ENCODE measurements around the gene KRT26. TPM values are rescaled to one million over a fixed set of nuclear protein-coding genes. Genes with fewer than 3 reads are reported as not detected.
"Not testable (repeated sequence)": the region's sequence is repeated elsewhere in the genome, so short reads cannot be mapped to it uniquely, and the experiment has no call there.

Gene KRT26
- polyA plus RNA-seq, 3 donors: not detected

DNA sequence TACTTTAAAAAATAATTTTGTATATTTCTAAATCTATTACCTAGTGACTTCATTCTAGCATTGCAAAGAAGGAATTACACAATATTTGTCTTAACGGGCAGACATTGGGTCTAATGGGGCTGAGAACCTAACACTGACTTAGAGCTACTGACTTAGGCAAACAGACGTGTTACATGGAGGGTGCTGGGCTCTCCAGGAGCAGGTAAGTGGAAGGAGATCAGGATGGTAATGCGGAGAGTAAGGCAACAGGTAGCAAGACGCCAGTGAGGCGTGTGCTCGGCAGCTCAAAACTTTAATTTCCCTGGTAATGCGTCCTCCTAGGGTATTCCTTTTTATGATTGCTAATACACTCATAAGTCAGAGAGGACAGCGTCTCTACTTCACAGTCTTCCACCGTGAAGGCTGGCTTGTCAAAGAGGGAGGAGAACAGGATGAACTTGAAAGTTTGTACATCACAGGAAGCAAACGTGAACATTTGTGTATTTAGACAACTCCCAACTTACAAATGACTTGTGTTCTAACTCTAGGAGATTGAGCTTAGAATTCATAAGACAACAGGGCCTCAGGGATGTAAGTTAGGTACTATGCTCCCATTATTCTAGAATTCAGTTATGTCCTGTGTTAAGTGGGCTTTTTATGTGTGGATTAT is 23.1 kb upstream of the KRT26 start:
- no peak for DNase-seq (ENCODE audit: low read depth in 3 of 3, low spot score in 2 of 3)

DNA sequence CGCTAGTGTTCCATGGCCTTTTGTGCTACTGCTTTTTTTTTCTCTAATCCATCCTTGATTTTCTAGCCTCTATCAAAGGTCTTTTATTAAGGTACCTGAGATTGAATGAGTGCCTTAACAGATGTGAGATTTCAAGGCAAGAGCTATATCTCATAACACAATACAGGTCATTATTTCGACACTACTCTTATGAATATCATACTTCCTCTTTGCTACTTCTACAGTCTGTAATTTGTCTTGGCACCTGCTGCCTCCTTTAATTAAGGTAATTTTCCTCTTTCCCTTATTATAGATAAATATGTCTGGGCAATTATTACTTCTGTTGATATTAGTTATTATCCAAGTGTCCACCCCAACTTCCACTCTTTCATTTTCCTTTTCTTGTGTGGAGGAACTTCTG is 22.5 kb upstream of the KRT26 start:
- no peak for DNase-seq (ENCODE audit: low read depth in 3 of 3, low spot score in 2 of 3)

DNA sequence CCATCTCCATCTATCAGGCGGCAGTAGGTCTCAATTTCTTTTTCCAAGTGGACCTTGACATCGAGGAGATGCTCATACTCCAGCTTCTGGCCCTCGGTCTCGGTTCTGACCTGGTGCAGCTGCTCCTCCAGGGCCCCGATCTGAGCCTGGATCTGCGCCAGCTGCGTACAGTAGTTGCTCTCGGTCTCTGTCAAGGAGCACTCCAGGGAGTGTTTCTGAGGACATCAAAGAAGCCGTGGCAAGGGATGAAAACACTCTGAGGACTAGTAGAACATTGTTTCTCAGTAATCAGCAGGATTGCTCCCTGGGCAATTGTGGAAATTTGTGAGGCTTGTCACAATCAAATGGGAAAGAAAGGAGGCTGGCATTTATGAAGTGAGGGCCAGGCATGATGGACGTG is 21.8 kb upstream of the KRT26 start:
- no peak for DNase-seq (ENCODE audit: low read depth in 3 of 3, low spot score in 2 of 3)

DNA sequence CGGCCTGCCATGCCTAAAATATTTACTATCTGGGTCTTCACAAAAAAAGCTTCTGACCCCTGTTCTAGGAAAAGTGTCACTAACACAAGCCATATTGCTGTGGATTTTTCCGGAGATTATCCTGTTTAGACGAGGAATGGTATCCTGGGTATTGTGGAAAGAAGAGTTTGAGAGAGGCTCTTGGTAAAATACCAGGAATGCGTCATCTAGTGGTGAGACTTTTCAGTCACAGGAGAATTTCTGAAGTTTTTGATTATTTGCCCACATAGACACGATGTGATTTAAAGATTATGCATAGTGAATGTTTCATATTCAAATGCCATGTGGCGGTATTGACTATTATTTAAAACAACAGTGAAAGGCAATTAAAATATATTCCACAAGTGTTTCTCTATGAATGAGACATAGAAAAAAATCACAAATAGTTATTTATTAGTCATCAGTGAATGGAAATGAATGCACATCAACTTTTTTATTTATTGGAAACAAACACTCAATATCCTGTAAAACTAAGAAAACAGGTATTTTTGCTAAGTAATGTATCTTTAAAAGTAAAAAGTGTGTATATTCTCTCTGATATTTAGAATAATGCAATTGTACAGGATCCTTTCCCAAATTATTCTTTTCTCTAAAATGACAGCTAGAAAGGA is 19.9 kb upstream of the KRT26 start:
- DNase-seq (ENCODE audit: low read depth in 3 of 3, low spot score in 2 of 3): no peak

DNA sequence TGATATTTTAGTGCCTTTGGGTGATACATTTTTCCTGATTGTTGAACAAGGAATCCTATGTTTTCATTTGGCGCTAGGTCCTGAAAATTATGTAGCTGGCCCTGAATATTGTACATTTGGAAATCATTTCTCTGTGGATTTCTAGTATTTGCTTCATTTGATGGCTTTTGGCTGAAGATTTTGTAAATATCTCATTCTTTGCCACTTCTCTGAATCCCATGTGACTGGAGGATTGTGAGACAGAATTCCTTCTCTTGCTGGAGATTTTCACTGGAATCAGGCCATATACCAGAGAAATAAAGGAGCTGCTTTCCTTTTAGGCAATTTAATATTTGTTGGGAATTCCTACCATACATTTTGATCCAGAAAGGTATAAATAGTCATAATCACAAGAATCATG is 19.1 kb upstream of the KRT26 start:
- no peak for DNase-seq (ENCODE audit: low read depth in 3 of 3, low spot score in 2 of 3)

DNA sequence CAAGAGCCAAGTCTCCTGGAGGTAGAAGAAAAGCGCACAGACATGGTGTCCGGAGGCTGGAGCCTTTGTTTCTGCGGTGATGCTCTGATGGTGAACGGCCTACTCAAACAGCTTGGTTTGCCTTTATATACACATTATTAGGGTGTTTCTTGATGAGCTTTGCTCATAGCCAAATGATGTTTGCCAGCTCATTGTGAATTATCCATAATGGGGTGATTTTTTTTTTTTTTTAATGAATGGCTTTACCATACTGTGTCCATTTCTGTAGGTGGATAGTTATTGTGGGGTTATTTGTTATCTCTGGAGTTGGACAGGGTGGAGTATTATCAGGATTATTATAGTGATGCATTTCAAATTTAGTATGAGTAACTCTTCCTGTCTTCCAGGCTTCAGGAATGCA is 10.4 kb upstream of the KRT26 start, which contains the start of gene KRT27:
Gene KRT27 (minus strand): TSS at position 101 of the 400 bp plus-strand sequence. CDS start 57 bp downstream, at position 44.
- no peak for DNase-seq (ENCODE audit: low read depth in 3 of 3, low spot score in 2 of 3)

DNA sequence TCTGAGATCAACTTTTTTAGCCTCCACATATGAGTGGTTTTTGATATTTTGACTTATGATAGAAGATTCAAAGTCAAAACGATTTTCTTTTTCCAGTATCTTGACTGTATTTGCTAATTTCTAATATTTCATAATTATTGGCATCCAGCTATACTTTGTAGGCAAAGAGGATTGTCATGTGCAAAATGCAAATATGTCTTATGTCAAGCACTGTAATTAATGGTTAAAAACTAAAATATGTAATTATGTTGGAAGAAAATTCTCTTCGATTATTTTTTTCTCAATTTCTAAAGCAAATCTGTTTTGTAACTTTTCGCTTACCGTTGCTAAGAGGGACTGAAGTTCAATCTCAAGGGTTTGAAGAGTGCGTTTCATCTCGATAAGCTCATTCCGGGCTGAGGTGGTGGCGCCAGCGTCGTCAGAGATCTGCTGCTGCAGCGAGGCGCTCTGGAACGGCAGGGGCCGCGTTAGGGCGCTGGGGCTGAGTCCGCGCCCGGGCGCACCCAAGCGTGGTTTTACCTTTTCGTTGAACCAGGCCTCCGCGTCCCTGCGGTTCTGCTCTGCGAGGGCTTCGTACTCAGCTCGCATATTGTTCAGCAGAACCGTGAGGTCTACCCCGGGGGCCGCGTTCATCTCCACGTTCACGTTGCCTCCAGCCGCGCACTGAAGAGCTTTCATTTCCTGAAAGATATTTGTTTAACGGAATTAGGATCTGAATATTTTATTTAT is 7.3 kb upstream of the KRT26 start:
- DNase-seq (ENCODE audit: low read depth in 3 of 3, low spot score in 2 of 3): no peak

DNA sequence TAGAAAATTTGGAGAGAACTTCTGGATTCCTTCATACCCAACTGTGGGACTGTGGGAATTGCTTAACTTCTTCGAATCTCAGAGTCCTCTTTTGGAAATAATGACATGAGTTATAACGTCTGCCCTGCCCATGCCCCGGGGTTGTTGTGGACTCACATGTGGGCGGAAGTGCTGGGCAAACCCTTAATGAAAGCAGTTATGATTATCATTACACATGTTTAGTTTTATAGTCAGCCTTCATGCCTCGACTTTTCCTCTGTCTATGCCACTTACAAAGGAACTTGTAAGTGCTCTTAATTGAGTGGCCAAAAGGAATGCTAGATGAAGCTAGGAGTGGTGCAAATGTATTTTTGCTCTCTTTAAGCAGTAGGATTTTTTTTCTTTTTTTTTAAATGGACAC is 6.5 kb upstream of the KRT26 start:
- DNase-seq (ENCODE audit: low read depth in 3 of 3, low spot score in 2 of 3): no peak

DNA sequence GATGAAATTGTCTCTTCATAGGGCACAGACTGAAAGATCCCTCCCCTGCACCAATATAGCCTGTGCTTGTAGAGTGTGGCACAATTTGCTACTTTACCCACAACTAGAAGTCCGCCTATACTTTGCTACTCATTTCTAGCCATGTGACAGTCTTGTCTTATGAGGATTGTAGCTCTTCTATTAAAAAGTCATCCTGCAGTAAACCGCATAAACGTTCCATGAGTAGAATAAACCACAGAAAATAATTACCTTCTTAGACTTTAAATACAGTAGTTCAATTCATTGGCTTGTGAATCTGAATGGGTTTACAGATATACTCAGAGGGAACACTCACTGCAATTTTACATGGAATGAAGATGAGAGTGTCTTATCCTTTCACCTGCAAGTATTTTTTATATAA is 6.0 kb upstream of the KRT26 start:
- DNase-seq (ENCODE audit: low read depth in 3 of 3, low spot score in 2 of 3): no peak

DNA sequence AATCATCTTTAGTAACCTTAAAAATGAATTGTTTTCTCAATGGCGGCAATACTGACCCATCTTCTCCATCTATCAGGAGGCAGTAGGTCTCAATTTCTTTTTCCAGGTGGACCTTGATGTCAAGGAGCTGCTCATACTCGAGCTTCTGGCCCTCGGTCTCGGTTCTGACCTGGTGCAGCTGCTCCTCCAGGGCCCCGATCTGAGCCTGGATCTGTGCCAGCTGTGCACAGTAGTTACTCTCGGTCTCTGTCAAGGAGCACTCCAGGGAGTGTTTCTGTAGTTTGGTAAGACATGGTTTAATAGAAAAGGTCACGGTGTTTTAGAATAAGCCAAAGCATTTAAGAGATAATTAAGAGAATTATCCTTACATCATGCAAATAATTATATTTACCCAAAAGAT is 5.5 kb upstream of the KRT26 start:
- DNase-seq (ENCODE audit: low read depth in 3 of 3, low spot score in 2 of 3): no peak

DNA sequence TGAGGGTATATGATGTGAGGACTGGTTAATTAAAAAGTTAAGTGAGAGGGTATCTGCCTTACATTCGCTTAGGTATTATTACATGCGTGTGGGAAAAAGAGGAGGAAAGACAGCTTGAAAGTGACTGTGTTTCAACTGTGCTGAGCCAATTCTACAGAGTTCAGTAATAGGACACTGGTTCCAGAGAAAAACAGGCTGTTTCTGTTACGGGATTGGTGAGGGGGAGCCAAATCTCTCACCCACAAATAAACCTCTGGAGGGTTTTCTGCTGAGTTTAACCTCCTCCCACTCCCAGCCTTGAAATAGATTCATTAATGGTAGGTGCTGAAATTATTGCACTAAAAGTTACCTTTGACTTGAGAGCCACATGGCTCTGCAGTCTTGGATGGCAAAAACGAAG is 3.9 kb upstream of the KRT26 start:
- no peak for DNase-seq (ENCODE audit: low read depth in 3 of 3, low spot score in 2 of 3)

DNA sequence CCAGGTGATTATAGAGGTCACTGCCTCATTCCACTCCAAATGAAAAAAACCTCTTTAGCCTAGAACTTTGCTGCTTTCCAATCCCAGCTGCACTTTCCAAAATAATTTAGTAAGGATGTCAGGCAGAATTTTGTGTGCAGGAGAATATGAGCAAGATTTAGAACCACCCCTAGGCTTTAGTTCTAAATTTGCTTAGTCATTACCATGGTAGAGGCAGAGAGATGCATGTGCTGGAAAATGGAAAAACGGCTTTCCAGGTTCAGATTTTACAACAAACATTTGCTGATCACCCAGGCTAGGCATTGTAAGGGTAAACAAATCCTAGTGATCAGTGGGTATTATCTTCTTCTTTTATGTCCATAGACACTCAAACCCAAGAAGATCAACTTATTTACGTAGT is 6.3 kb downstream of the KRT26 start:
- no peak for DNase-seq (ENCODE audit: low read depth in 3 of 3, low spot score in 2 of 3)

DNA sequence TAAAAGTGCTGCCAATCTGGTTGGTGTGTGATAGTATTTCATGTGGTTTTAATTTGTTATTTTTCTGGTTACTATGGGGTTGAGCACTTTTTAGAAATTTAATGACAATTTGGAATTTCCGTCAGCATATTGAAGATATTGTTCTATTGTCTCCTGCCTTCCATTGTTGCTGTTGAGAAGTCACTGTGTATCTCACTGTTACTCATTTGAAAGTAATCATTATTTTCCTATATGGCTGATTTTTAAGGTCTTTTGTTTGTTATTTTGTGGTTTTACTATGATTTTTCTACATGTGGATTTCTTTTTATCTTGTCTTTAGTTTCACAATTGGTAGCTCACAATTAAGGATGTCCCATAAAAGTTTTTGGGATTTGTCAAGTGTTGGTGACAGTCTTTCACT is 8.2 kb downstream of the KRT26 start:
- no peak for DNase-seq (ENCODE audit: low read depth in 3 of 3, low spot score in 2 of 3)

DNA sequence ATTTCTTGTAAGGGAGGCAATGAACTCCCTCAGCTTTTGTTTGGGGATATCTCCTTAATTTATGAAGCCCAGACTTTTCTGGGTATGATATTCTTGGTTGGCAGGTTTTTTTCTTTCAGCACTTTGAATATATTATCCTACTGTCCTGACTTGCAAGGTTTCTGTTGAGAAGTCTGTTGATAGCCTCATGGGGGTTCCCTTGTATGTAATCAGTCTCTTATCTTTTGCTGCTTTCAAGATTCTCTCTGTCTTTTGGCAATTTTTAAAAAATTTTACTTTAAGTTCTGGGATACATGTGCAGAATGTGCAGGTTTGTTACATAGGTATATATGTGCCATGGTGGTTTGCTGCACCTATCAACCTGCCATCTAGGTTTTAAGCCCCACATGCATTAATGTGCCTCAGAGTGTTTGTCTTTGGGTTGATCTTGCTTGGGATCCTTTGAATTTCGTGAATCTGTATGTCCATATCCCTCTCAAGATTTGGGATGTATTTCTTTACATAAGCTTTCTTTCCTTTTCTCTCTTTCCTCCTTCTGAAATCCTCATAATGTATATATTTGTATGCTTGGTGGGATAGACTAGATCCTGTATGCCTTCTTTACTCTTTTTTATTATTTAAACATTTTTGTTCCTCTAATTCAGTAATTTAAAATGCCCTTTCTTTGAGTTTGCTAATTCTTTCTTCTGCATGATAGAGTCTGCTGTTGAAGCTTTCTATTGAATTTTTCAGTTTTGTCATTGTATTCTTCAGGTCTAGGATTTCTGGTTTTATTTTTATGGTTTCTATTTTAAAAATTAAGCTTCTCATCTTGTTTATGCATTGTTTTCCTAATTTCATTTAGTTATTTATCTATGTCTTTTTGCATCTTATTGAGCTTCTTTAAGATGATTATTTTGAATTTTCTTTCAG is 11.6 kb downstream of the KRT26 start:
- DNase-seq (ENCODE audit: low read depth in 3 of 3, low spot score in 2 of 3): no peak

DNA sequence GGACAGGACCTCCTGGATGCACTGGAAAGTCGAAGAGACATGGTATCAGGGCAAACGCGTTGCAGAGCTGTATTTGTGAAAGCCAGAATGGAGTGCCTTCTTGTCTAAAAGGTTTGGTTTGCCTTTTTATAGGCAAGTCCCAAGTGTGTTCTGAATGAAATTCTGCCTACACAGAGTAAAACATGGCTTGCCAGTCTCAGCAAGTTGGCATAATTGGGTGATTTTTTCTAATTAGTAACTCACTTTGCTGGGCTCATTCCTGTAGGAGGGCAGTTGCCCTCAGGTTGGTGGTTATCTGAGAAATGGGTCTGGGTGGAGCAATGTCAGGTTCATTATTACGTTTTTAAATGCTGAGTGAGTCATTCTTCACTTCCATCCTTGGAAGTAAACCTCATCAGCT is 16.8 kb downstream of the KRT26 start, which contains the start of gene KRT25:
Gene KRT25 (minus strand): TSS at position 101 of the 400 bp plus-strand sequence. CDS start 60 bp downstream, at position 41.
- no peak for DNase-seq (ENCODE audit: low read depth in 3 of 3, low spot score in 2 of 3)

DNA sequence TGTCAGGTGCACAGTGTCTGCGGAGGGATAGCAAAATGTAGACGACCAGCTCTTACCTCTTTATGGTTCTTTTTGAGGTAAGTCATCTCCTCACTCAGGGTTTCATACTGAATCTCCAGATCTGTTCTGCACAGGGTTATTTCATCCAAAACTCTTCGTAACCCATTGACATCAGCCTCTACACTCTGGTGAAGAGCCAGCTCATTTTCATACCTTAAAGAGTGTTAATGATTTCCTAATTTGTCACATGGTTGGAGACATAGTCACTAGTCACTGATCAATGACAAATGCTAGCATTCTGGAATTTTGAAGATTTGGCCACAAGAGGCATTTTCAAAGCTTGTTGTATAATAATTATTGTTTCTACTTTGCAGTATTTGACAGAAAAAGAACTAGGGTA is 18.2 kb downstream of the KRT26 start:
- DNase-seq (ENCODE audit: low read depth in 3 of 3, low spot score in 2 of 3): no peak

DNA sequence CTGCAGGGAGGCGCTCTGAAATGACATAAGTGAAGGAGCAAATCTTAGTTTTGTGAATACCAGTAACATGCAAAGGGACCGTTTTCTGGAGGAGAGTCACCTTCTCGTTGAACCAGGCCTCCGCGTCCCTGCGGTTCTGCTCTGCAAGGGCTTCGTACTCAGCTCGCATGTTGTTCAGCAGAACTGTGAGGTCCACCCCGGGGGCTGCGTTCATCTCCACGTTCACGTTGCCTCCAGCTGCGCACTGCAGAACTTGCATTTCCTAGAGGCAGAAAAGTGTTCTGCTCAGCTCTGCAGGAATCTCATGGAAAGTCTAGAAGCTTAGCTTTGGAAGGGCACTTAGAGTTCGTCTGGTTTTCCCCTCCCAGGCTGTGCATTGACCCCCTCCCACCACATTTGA is 20.9 kb downstream of the KRT26 start:
- no peak for DNase-seq (ENCODE audit: low read depth in 3 of 3, low spot score in 2 of 3)

DNA sequence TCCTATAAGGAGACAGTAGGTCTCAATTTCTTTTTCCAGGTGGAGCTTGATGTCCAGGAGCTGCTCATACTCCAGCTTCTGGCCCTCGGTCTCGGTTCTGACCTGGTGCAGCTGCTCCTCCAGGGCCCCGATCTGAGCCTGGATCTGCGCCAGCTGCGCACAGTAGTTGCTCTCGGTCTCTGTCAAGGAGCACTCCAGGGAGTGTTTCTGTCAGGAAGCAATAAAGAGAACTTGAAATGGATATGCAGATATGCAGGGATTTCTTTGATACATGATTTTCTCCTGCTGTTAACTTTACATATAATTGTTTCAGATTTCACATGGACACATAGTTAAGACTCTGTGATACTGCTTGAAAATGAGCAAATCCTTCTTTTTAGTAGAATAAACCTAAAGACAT is 21.6 kb downstream of the KRT26 start:
- DNase-seq (ENCODE audit: low read depth in 3 of 3, low spot score in 2 of 3): no peak

DNA sequence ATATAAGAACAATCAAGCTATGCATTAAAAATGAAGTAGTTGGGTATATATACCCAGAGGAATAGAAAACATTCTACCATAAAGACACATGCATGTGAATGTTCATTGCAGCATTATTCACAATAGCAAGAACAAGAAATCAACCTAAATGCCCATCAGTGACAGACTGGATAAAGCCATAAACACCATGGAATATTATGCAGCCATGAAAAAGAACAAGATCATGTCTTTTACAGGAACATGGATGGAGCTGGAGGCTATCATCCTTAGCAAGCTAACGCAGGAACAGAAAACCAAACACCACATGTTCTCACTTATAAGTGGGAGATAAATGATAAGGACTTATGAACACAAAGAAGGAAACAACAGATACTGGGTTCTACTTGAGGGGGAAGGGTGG is 23.3 kb downstream of the KRT26 start:
- DNase-seq (ENCODE audit: low read depth in 3 of 3, low spot score in 2 of 3): not testable (repeated sequence)

DNA sequence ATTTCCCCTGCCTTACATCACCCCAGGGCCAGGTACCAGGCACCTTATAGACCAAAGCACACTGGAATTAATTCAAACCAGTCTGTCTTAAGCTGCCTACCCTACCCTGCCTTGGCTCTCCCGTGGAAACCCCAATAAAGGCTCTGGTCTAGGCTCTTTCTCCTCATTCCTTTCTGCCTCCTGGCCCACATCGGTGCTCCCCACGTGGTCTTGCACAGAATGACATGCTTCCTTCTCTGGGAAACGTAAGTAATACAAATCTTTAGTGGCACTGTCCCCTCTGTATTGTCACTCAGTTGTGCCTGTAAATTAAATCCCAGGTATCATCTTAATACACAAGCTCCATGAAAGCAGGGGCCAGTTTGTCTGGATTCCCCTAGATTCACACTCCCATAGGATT is 33.4 kb downstream of the KRT26 start:
- DNase-seq (ENCODE audit: low read depth in 3 of 3, low spot score in 2 of 3): no peak

DNA sequence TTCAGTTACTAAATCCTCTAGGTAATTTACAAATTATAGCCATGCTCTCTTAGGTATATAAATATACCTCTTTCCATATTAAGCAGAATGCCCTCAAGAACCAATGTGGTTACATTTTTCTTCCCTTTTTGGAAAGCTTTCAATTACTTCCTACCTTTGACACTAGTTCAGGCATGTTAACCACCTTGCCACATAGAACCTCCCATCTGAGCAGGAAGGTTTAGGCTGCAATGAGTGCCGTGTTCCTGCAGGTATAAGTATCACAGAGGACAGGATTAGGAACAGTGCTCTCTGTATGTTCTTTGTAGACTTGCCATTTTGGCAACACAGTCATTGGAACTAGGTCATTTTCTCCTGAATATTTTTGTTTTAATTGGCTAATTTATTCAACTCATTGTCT is 37.0 kb downstream of the KRT26 start:
- DNase-seq (ENCODE audit: low read depth in 3 of 3, low spot score in 2 of 3): no peak

Measured in right renal cortex interstitium (tissue), 3 donors.